H1 (cell line): ENCODE data around the gene CACNB2. TPM values are rescaled to one million over a fixed set of nuclear protein-coding genes. Genes with fewer than 3 reads are reported as not detected.

Experiments
- ATF3 ChIP-seq: IDR thresholded peaks from 2 replicates; pipeline ENCODE4 v1.6.1; 2011; ENCODE audit warnings: low read depth, mild to moderate bottlenecking, low read length; ENCODE audit not compliant: insufficient read depth
- CBX8 ChIP-seq: fragments of 300-800, 300-1000 bp; sonication (generic); IDR thresholded peaks from 2 replicates; pipeline ENCODE4 v1.7.1; 2016; ENCODE audit warnings: low read depth, low read length, borderline replicate concordance
- CHD7 ChIP-seq: fragments of 300-600 bp; sonication (generic); IDR thresholded peaks from 2 replicates; pipeline ENCODE4 v1.7.1; 2012; ENCODE audit warnings: low read length, moderate library complexity, mild to moderate bottlenecking, inconsistent platforms; ENCODE audit not compliant: insufficient replicate concordance
- E2F6 ChIP-seq: IDR thresholded peaks from 2 replicates; pipeline ENCODE4 v1.6.1; 2012; ENCODE audit warnings: inconsistent platforms
- EZH2 ChIP-seq: fragments of 200-600 bp; sonication (generic); IDR thresholded peaks from 2 replicates; pipeline ENCODE4 v1.7.1; 2012; ENCODE audit warnings: low read depth, mild to moderate bottlenecking, moderate library complexity, low read length, inconsistent platforms; ENCODE audit not compliant: severe bottlenecking
- RFX5 ChIP-seq: IDR thresholded peaks from 2 replicates; pipeline ENCODE4 v1.6.1; 2011; ENCODE audit warnings: low read depth, low read length, improper control_type of control experiment, borderline replicate concordance
- RNF2 ChIP-seq: fragments of 200-900, 300-1000 bp; sonication (generic); IDR thresholded peaks from 2 replicates; pipeline ENCODE4 v1.7.1; 2016; ENCODE audit warnings: borderline replicate concordance, low read depth, mild to moderate bottlenecking, antibody characterized with exemption, low read length; ENCODE audit not compliant: poor library complexity, severe bottlenecking; ENCODE audit errors: missing control alignments
- TEAD4 ChIP-seq: IDR thresholded peaks from 2 replicates; pipeline ENCODE4 v1.6.1; 2012; ENCODE audit warnings: low read depth, low read length, inconsistent platforms, mixed read lengths
- polyA plus RNA-seq, 7 experiments: library from polyadenylated mRNA; depleted of rRNA in 3 of 7; stranded (reverse) in 5 of 7; unstranded in 2 of 7; fragments of >200 nt in 5 of 7; fragments of 200-250 nt in 2 of 7; gene quantifications; 1 replicate in 5 of 7; 2 replicates in 1 of 7; 4 replicates in 1 of 7; pipeline versions ENCODE4 v1.2.1 to v1.2.3, GENCODE V29; 2011 to 2013; ENCODE audit warnings: missing spikeins in 2 of 7, mixed read lengths in 2 of 7
- total RNA-seq: library from RNA; stranded (reverse); fragmentation: NEBNext Ultra II Directional; extraction: Animal tissue kit (Norgen Biotek cat#: 25700); gene quantifications from 2 replicates; pipeline ENCODE4 v1.2.1, GENCODE V29; 2021

CACNB2 gene
- total and polyA plus RNA-seq, 2 of the 8 experiments (the other 6 are each of a cell fraction or from before 2014, with no cell fraction given), result 2.4 to 3.2 TPM

GRCh38 chr10:18205098-18205834 lies 65.0 kb downstream of the CACNB2 start (continued):
- no peak for TF ChIP-seq CHD7
- no peak for TF ChIP-seq CBX8
- no peak for TF ChIP-seq TEAD4
- TF ChIP-seq E2F6, result no peak
- no peak for TF ChIP-seq RFX5
- TF ChIP-seq RNF2, result no peak
- TF ChIP-seq ATF3, result no peak
- TF ChIP-seq EZH2, result no peak
